ENCODE data around the gene TAGLN.
"Not testable (repeated sequence)": the region's sequence is repeated elsewhere in the genome, so short reads cannot be mapped to it uniquely, and the experiment has no call there.

Gene TAGLN

GRCh38 chr11:117195761-117196160, 3.4 kb upstream of the TAGLN start:
- no peak for DNase-seq (ENCODE audit: low spot score)

- DNase-seq (ENCODE audit: low spot score), result no peak
These were observed 2.2 kb upstream of the TAGLN start for GRCh38 chr11:117197006-117197405.

- no peak for DNase-seq (ENCODE audit: low spot score)
These were observed 1.4 kb upstream of the TAGLN start for GRCh38 chr11:117197516-117198456.

- no peak for DNase-seq (ENCODE audit: low spot score)
These were observed 557 bp upstream of the TAGLN start for GRCh38 chr11:117198613-117199012.

- DNase-seq (ENCODE audit: low spot score), result no peak
These were observed 994 bp downstream of the TAGLN start for GRCh38 chr11:117199916-117200812.

GRCh38 chr11:117200813-117201657, 1.9 kb downstream of the TAGLN start:
- DNase-seq (ENCODE audit: low spot score), result no peak

GRCh38 chr11:117201658-117202305, 2.6 kb downstream of the TAGLN start:
- no peak for DNase-seq (ENCODE audit: low spot score)

GRCh38 chr11:117202386-117203068, 3.4 kb downstream of the TAGLN start:
- DNase-seq (ENCODE audit: low spot score), result no peak

GRCh38 chr11:117203069-117203407, 3.9 kb downstream of the TAGLN start:
- DNase-seq (ENCODE audit: low spot score), result no peak

- DNase-seq (ENCODE audit: low spot score), result no peak
These were observed 5.3 kb downstream of the TAGLN start for GRCh38 chr11:117204283-117205080.

GRCh38 chr11:117205211-117205818, 6.1 kb downstream of the TAGLN start:
- no peak for DNase-seq (ENCODE audit: low spot score)

GRCh38 chr11:117206111-117206510, 6.9 kb downstream of the TAGLN start:
- DNase-seq (ENCODE audit: low spot score), result not testable (repeated sequence)

- not testable (repeated sequence) for DNase-seq (ENCODE audit: low spot score)
These were observed 7.7 kb downstream of the TAGLN start for GRCh38 chr11:117206859-117207258.

GRCh38 chr11:117207481-117207880, 8.3 kb downstream of the TAGLN start:
- not testable (repeated sequence) for DNase-seq (ENCODE audit: low spot score)

- not testable (repeated sequence) for DNase-seq (ENCODE audit: low spot score)
These were observed 9.5 kb downstream of the TAGLN start for GRCh38 chr11:117208710-117209109.

GRCh38 chr11:117209351-117210125, 10.4 kb downstream of the TAGLN start:
- not testable (repeated sequence) for DNase-seq (ENCODE audit: low spot score)

GRCh38 chr11:117210620-117211019, 11.4 kb downstream of the TAGLN start:
- no peak for DNase-seq (ENCODE audit: low spot score)

GRCh38 chr11:117212697-117213355, 13.7 kb downstream of the TAGLN start:
- no peak for DNase-seq (ENCODE audit: low spot score)
